Measurements from ENCODE around the gene NAAA. TPM values are rescaled to one million over a fixed set of nuclear protein-coding genes. Genes with fewer than 3 reads are reported as not detected.

The NAAA gene
- total and polyA plus RNA-seq, 9 of the 15 experiments (the other 6 are each of a cell fraction or from before 2014, with no cell fraction given), result 1.3 to 7.9 (median 5.9) TPM

GRCh38 chr4:75973766-75974165, 33.0 kb upstream of the NAAA start:
- H3K27ac ChIP-seq (ENCODE audit: extremely low read depth, low read depth, low read length), result no peak overlapping the region
- intact Hi-C loops (cut with micrococcal nuclease), result no loop called here
- POLR2A ChIA-PET, result no interaction called here
- ATAC-seq (no peak), FAIRE-seq (no peak), DNase-seq (ENCODE audit: extremely low read depth in 1 of 4, low spot score in 3 of 4) (no peak)
- no peaks in the 10 kb centered on the region for H3K4me1 ChIP-seq (replicated peaks in 1 of 2; ENCODE audit: control insufficient read depth in 2 of 2, insufficient read depth in 2 of 2, low read length in 2 of 2)
- H3K4me2 ChIP-seq (ENCODE audit: insufficient read depth, low read length), result no peak overlapping the region
- H3K27me3 ChIP-seq (ENCODE audit: control insufficient read depth in 2 of 2, insufficient read depth in 2 of 2, low read length in 2 of 2), result no peaks in the 10 kb centered on the region
- in situ Hi-C loops (cut with MboI), result no loop called here
- no peak overlapping the region for H3K4me3 ChIP-seq
- peaks cover 94% of the 10 kb centered on the region for H3K36me3 ChIP-seq (ENCODE audit: control insufficient read depth, insufficient read depth, low read length)
- H3K9me1 ChIP-seq (ENCODE audit: control insufficient read depth, insufficient read depth, low read length), result no peaks in the 10 kb centered on the region
- no peaks in the 10 kb centered on the region; the same call in 2 of the 3 replicates for H3K79me2 ChIP-seq (ENCODE audit: control insufficient read depth, insufficient read depth, low read length)
- H4K20me1 ChIP-seq (replicated peaks; ENCODE audit: control insufficient read depth, insufficient read depth, low read length), result no peaks in the 10 kb centered on the region
- no peak overlapping the region for H2AFZ ChIP-seq (ENCODE audit: low read depth, low read length)
- H3K9me3 ChIP-seq (replicated peaks; ENCODE audit: control insufficient read depth, insufficient read depth, low read depth, low read length), result peaks cover 6% of the 10 kb centered on the region; the same call in 1 of the 2 replicates
- BruUV-seq (replicated peaks), result no TSS peak
- CTCF ChIA-PET (ENCODE audit: low intra/inter-chr PET ratio), result no interaction called here
- no peak for TF ChIP-seq HOMEZ (CRISPR knock-in tag; IDR thresholded peaks at IDR 0.05)
- TF ChIP-seq PRPF4 (IDR thresholded peaks at IDR 0.05; ENCODE audit: insufficient read depth, low read depth, low read length, poor library complexity, severe bottlenecking), result no peak
- TF ChIP-seq CXXC5 (CRISPR knock-in tag; IDR thresholded peaks at IDR 0.05), result no peak
- no peak for TF ChIP-seq CTCF (IDR thresholded peaks at IDR 0.05 in 2 of 3, conservative IDR thresholded peaks at IDR 0.05 in 1 of 3; ENCODE audit: insufficient read depth in 2 of 3, low read depth in 1 of 3, low read length in 3 of 3)
- no peak for TF ChIP-seq ILF3 (IDR thresholded peaks at IDR 0.05; ENCODE audit: borderline replicate concordance)
- no peak for TF ChIP-seq U2AF1 (optimal IDR thresholded peaks at IDR 0.05; ENCODE audit: low read depth, low read length)
- TF ChIP-seq CSDE1 (IDR thresholded peaks at IDR 0.05), result no peak
- no peak for TF ChIP-seq SMC3 (conservative IDR thresholded peaks at IDR 0.05; ENCODE audit: insufficient read depth, low read depth, low read length)
- H3K9ac ChIP-seq (ENCODE audit: insufficient read depth in 1 of 2, low read depth in 2 of 2, low read length in 2 of 2), result no peak overlapping the region

Measured in K562 (cell line).